ENCODE data around the gene MAP6. TPM values are rescaled to one million over a fixed set of nuclear protein-coding genes. Genes with fewer than 3 reads are reported as not detected.

Gene MAP6
- total and polyA plus RNA-seq, 2 experiments from 2014 or later, result 0.31 to 1.2 TPM

- H3K27me3 ChIP-seq (ENCODE audit: insufficient read depth), result no peaks in the 10 kb centered on the region
- H3K4me1 ChIP-seq (ENCODE audit: insufficient read depth), result no peaks in the 10 kb centered on the region
- no peaks in the 10 kb centered on the region for H3K36me3 ChIP-seq (ENCODE audit: insufficient read depth)
- TF ChIP-seq NANOG (IDR thresholded peaks at IDR 0.05; ENCODE audit: borderline replicate concordance) (no peak), EZH2 (IDR thresholded peaks at IDR 0.05; ENCODE audit: low read depth, unreplicated experiment) (no peak), EZH2phosphoT487 (IDR thresholded peaks at IDR 0.05; ENCODE audit: unreplicated experiment) (no peak), ZNF462 (CRISPR knock-in tag; IDR thresholded peaks at IDR 0.05) (no peak), POLR2AphosphoS5 (IDR thresholded peaks at IDR 0.05; ENCODE audit: low read depth) (no peak), REST (IDR thresholded peaks at IDR 0.05; ENCODE audit: unreplicated experiment) (no peak), ETS1 (IDR thresholded peaks at IDR 0.05) (no peak), STAT1 (IDR thresholded peaks at IDR 0.05; ENCODE audit: unreplicated experiment) (no peak), CREB1 (CRISPR knock-in tag; IDR thresholded peaks at IDR 0.05; ENCODE audit: low read depth) (no peak), ZNF331 (CRISPR knock-in tag; IDR thresholded peaks at IDR 0.05; ENCODE audit: low read depth) (no peak), JUNB (IDR thresholded peaks at IDR 0.05; ENCODE audit: unreplicated experiment) (no peak), ZNF114 (CRISPR knock-in tag; IDR thresholded peaks at IDR 0.05) (no peak)
- TF ChIP-seq, protein P1, sequence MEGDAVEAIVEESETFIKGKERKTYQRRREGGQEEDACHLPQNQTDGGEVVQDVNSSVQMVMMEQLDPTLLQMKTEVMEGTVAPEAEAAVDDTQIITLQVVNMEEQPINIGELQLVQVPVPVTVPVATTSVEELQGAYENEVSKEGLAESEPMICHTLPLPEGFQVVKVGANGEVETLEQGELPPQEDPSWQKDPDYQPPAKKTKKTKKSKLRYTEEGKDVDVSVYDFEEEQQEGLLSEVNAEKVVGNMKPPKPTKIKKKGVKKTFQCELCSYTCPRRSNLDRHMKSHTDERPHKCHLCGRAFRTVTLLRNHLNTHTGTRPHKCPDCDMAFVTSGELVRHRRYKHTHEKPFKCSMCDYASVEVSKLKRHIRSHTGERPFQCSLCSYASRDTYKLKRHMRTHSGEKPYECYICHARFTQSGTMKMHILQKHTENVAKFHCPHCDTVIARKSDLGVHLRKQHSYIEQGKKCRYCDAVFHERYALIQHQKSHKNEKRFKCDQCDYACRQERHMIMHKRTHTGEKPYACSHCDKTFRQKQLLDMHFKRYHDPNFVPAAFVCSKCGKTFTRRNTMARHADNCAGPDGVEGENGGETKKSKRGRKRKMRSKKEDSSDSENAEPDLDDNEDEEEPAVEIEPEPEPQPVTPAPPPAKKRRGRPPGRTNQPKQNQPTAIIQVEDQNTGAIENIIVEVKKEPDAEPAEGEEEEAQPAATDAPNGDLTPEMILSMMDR (conservative IDR thresholded peaks at IDR 0.05; ENCODE audit: low read depth in 2 of 2), result no peak
- H3K9me2 ChIP-seq (ENCODE audit: insufficient read depth), result no peaks in the 10 kb centered on the region
- Mint-ChIP-seq H3K4me3 (no peak overlapping the region), H3K9me3 (no peaks in the 10 kb centered on the region), H3K4me1 (peaks cover 35% of the 10 kb centered on the region), H3K27me3 (ENCODE audit: insufficient read depth, low read depth, poor library complexity) (peaks cover 15% of the 10 kb centered on the region), H3K36me3 (ENCODE audit: low read depth) (no peaks in the 10 kb centered on the region), H3K27ac (no peak overlapping the region)
- H3K27ac ChIP-seq (ENCODE audit: low read depth), result no peak overlapping the region
- no peaks in the 10 kb centered on the region for H4K20me1 ChIP-seq (replicated peaks; ENCODE audit: insufficient read depth)
- no peaks in the 10 kb centered on the region for H3K79me2 ChIP-seq (replicated peaks; ENCODE audit: insufficient read depth)
- H3K4me3 ChIP-seq, result no peak overlapping the region
- no peak overlapping the region for H3K4me2 ChIP-seq
- H2AFZ ChIP-seq, result no peak overlapping the region
- H3F3A ChIP-seq (replicated peaks; ENCODE audit: low read depth), result no peaks in the 10 kb centered on the region
- ATAC-seq (no peak), DNase-seq (ENCODE audit: low spot score) (no peak)
Observed at GRCh38 chr11:75600356-75600755, 68.5 kb downstream of the MAP6 start.
